GM12891 (cell line): Measurements from ENCODE around the gene PPFIA3.

Experiments
- POLR2A ChIP-seq: IDR thresholded peaks from 2 replicates; pipeline ENCODE4 v1.6.1; 2011; ENCODE audit warnings: low read depth, low read length, control low read depth
- SPI1 ChIP-seq: IDR thresholded peaks from 2 replicates; pipeline ENCODE4 v1.6.1; 2011; ENCODE audit warnings: low read depth, low read length, control low read depth
- TAF1 ChIP-seq: IDR thresholded peaks from 2 replicates; pipeline ENCODE4 v1.6.1; 2011; ENCODE audit warnings: low read depth, low read length, control low read depth

DNA sequence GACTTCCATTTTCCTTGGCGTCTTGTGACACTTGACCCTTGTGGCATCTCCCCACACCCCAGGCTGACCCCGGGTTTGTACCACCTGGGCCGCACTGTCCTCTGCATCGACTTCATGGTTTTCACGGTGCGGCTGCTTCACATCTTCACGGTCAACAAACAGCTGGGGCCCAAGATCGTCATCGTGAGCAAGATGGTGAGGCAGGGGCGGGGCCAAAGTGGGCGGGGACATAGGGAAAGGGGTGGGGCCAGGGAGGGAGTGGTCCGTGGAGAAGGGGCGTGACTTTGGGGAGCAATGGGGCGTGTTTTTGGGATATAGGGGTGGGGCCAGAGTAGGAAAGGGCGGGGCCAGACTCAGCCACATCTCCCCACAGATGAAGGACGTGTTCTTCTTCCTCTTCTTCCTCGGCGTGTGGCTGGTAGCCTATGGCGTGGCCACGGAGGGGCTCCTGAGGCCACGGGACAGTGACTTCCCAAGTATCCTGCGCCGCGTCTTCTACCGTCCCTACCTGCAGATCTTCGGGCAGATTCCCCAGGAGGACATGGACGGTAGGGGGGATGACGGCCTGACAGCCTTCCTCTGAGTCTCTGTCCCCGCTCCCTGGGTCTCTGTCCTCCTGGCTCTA, 81.0 kb downstream of the PPFIA3 start:
- TF ChIP-seq POLR2A = no peak
- TF ChIP-seq SPI1 = no peak
- TF ChIP-seq TAF1 = no peak
